ENCODE measurements around the gene ZNF664. TPM values are rescaled to one million over a fixed set of nuclear protein-coding genes. Genes with fewer than 3 reads are reported as not detected.

ZNF664 gene
- total RNA-seq, 1 experiment from 2014 or later, result 87.6 TPM

DNA sequence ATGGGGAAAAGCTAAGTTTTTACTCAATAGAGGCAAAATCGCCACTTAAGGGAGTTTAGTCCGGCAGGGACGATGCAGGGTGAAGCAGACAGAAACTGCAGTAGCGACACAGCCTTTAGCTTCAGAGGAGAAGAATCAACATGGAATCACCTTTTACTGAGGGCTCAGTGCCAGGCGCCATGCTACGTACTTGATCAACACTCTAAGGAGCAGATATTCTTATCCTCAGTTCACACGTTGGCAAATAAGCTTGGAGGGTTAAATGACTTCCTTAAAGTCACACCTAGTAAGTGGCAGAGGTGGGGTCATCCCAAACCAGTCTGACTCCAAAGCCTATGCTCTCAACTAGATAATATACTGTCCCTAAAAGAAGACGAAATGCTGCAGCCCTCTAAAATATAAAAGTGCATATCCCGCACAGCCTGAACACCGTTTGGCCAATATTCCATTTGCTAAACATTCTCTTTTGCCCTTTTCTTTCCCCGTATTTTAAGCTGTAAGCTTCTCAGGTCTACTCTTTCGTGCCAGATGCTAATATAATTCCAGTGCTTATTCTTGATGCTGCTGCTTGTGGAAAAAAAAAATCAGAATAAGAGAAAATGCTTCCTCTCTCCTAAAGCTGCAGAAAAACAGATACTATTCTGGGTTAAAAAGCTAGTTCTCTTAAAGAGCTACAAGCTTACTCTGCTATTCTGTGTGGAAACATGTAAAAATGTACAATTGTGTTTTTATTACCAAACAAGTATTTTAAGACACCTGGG, 11.2 kb upstream of the ZNF664 start:
- no peak for TF ChIP-seq EZH2 (IDR thresholded peaks at IDR 0.05; ENCODE audit: low read depth)
- TF ChIP-seq, protein P1, sequence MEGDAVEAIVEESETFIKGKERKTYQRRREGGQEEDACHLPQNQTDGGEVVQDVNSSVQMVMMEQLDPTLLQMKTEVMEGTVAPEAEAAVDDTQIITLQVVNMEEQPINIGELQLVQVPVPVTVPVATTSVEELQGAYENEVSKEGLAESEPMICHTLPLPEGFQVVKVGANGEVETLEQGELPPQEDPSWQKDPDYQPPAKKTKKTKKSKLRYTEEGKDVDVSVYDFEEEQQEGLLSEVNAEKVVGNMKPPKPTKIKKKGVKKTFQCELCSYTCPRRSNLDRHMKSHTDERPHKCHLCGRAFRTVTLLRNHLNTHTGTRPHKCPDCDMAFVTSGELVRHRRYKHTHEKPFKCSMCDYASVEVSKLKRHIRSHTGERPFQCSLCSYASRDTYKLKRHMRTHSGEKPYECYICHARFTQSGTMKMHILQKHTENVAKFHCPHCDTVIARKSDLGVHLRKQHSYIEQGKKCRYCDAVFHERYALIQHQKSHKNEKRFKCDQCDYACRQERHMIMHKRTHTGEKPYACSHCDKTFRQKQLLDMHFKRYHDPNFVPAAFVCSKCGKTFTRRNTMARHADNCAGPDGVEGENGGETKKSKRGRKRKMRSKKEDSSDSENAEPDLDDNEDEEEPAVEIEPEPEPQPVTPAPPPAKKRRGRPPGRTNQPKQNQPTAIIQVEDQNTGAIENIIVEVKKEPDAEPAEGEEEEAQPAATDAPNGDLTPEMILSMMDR (conservative IDR thresholded peaks at IDR 0.05), result no peak
- no peaks in the 10 kb centered on the region for H3K79me2 ChIP-seq (ENCODE audit: low read depth)
- BruUV-seq (replicated peaks), result no TSS peak
- no peak for DNase-seq
- intact Hi-C loops (cut with micrococcal nuclease; ENCODE audit: unreplicated experiment), result no loop called here
- ChIA-PET POLR2A (ENCODE audit: unreplicated experiment) (interaction anchor here (0.6 to 0.7 kb wide), 2 partner anchors 15 to 338 kb away, joined by 3 to 7 read pairs; no protein-coding TSS in a partner anchor), CTCF (no interaction called here)
- no peak overlapping the region for H3K27ac ChIP-seq
- no peaks in the 10 kb centered on the region for H3K4me1 ChIP-seq (replicated peaks; ENCODE audit: insufficient read depth)
- H3K9me3 ChIP-seq (ENCODE audit: insufficient read depth, low read depth), result no peaks in the 10 kb centered on the region
- H4K20me1 ChIP-seq (ENCODE audit: insufficient read depth), result no peaks in the 10 kb centered on the region
- no peaks in the 10 kb centered on the region for H3F3A ChIP-seq (ENCODE audit: insufficient read depth, low read depth)
- no peak overlapping the region for H3K4me2 ChIP-seq
- no peaks in the 10 kb centered on the region for H3K9me2 ChIP-seq (ENCODE audit: insufficient read depth)
- no peak overlapping the region for H2AFZ ChIP-seq
- no peaks in the 10 kb centered on the region for H3K27me3 ChIP-seq (ENCODE audit: insufficient read depth, low read depth)
- H3K36me3 ChIP-seq (ENCODE audit: low read depth), result no peaks in the 10 kb centered on the region
- no peak overlapping the region for H3K4me3 ChIP-seq

DNA sequence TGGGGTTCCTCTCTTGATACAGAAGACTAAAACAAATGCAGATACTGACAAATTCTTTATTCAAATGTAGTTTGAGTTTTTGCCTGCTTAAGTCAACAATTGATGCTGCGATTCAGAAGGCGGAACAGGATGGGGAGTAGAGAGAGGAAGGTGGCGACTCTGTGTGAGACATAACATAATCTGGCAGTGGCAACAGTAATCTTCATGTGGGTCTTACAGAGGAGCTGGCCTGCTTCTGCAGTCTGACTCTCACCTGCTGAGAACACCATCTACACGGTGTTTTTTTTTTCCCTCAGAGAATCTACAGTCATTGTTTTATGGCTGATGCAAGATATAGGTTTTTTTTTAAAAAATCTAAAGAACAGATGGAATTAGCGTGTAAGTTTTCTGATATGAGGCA, 10.5 kb upstream of the ZNF664 start:
- BruUV-seq (replicated peaks), result no TSS peak
- no peaks in the 10 kb centered on the region for H3K4me1 ChIP-seq (replicated peaks; ENCODE audit: insufficient read depth)
- no peak overlapping the region for H2AFZ ChIP-seq
- H3K4me3 ChIP-seq, result no peak overlapping the region
- H3K79me2 ChIP-seq (ENCODE audit: low read depth), result no peaks in the 10 kb centered on the region
- H3K9me3 ChIP-seq (ENCODE audit: insufficient read depth, low read depth), result no peaks in the 10 kb centered on the region
- no peaks in the 10 kb centered on the region for H3K27me3 ChIP-seq (ENCODE audit: insufficient read depth, low read depth)
- no peak for DNase-seq
- intact Hi-C loops (cut with micrococcal nuclease; ENCODE audit: unreplicated experiment), result no loop called here
- H3K27ac ChIP-seq, result no peak overlapping the region
- H4K20me1 ChIP-seq (ENCODE audit: insufficient read depth), result no peaks in the 10 kb centered on the region
- POLR2A ChIA-PET (ENCODE audit: unreplicated experiment), result interaction anchor here (0.7 kb wide), 1 partner anchor 14 kb away, joined by 7 read pairs; no protein-coding TSS in a partner anchor
- no peaks in the 10 kb centered on the region for H3F3A ChIP-seq (ENCODE audit: insufficient read depth, low read depth)
- H3K4me2 ChIP-seq, result no peak overlapping the region
- no peak for TF ChIP-seq EZH2 (IDR thresholded peaks at IDR 0.05; ENCODE audit: low read depth)
- TF ChIP-seq, protein P1 (conservative IDR thresholded peaks at IDR 0.05), result no peak
- H3K36me3 ChIP-seq (ENCODE audit: low read depth), result no peaks in the 10 kb centered on the region
- CTCF ChIA-PET, result no interaction called here
- H3K9me2 ChIP-seq (ENCODE audit: insufficient read depth), result no peaks in the 10 kb centered on the region

DNA sequence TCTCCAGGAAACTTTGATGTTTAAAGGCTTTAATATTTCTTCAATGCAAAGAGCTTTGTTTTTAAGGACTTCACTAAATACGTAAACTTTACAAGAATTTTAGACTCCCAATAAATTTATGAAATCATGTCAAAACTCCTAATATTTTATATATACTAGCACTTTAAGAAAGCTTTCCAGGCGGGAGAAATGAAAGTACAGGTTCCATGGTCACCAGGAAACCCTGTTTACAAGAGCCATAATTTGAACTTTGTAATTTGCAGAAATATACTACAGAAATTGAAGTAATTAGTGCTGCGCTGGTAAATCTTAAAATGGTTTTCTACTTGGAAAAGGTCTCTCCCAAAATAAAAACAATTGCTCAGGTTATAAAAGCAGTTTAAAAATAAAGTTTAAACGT, 9.2 kb upstream of the ZNF664 start:
- Histone ChIP-seq H3K79me2 (ENCODE audit: low read depth) (no peaks in the 10 kb centered on the region), H3F3A (ENCODE audit: insufficient read depth, low read depth) (0 out of 2 replicates have a peak, but pooled peaks cover 2% of the 10 kb centered on the region), H3K36me3 (ENCODE audit: low read depth) (no peaks in the 10 kb centered on the region), H3K9me3 (ENCODE audit: insufficient read depth, low read depth) (no peaks in the 10 kb centered on the region), H3K27me3 (ENCODE audit: insufficient read depth, low read depth) (no peaks in the 10 kb centered on the region), H2AFZ (no peak overlapping the region), H3K4me2 (no peak overlapping the region), H3K4me1 (replicated peaks; ENCODE audit: insufficient read depth) (no peaks in the 10 kb centered on the region), H4K20me1 (ENCODE audit: insufficient read depth) (no peaks in the 10 kb centered on the region), H3K4me3 (no peak overlapping the region), H3K9me2 (ENCODE audit: insufficient read depth) (no peaks in the 10 kb centered on the region), H3K27ac (no peak overlapping the region)
- POLR2A ChIA-PET (ENCODE audit: unreplicated experiment), result no interaction called here
- CTCF ChIA-PET, result no interaction called here
- TF ChIP-seq EZH2 (IDR thresholded peaks at IDR 0.05; ENCODE audit: low read depth), result no peak
- TF ChIP-seq, protein P1 (conservative IDR thresholded peaks at IDR 0.05), result no peak
- BruUV-seq (replicated peaks), result no TSS peak
- no peak for DNase-seq
- intact Hi-C loops (cut with micrococcal nuclease; ENCODE audit: unreplicated experiment), result no loop called here
